ENCODE results near the gene CAPZB.

Gene CAPZB

DNA sequence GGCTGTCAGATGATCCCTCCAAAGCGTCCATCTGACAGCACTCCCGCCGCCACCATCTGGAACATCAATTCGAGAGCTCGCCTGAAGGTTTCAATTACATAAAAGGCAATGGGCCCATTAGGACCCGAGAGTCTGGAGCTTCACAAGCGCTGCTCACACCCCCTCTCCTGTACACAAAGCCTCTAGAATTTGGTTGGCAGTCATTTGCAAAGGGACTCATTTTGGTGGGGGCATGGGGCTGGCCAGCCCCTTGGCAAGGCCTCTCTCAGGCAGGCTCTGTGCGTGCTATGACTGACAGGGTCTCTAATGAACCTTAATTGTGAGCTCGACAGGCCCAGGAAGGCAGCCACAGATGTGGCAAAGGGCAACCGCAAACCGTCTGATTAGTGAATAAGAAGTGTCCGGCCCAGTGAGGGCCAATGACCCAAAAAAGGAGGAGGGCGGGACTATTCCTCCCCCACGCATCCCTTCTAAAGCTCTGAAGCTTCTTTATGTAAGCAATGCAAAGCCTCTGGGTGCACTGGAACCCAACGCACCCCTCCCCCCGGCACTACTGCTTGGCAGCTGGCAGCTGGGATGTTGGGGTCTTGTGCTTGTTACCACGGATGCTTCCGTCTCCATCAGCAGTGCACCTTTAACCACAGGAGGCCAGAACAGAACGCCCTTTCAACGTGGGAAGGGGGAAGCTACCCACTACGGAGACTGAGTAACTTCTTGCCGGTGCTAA is 79.4 kb downstream of the CAPZB start:
- peak; percentile 67 for DNase-seq (ENCODE audit: low spot score)

DNA sequence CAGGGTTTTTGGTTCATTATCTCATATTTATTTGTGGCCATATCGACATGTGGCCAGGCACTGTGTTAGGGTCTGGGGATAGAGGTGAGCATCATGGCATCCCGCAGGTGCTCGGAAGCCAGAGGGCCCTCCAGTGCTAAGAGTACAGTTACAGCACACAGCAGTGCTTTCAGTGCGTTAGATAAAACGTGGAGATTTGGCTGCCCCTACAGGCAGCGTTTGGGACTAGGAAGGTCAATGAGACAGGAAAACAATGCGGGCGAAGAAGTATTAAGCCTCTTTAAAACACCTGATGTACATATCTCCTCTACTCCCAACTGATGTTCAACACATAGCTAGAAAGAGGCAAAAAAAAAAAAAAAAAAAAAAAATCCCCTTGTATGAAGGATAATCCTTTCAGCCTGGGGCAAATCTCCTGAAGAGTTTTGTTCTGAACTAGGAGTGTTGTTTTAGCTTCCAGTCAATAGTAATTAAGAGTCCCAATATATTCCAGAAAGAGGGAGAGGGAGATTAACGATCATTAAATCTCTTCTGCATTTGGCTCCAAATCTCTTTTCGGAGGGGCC is 80.1 kb downstream of the CAPZB start:
- no peak for DNase-seq (ENCODE audit: low spot score)

DNA sequence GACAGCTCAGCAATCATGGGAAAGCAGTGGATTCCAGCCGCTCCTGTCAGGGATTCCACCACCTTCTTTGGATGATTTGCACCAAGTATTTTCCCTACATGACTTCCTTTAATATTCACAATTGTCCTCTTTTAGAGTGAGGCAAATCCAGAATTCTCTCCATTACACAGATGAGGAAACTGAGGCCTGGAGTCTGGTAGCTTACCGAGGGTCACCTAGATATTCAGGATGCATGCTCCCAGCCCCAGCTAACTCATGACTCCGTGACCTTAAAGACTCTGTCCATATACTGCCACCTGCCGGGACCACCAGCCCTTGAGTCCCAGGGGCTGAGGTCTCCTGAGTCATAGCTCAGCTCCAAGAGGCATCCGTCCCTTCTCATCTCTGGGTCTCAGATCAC is 80.6 kb downstream of the CAPZB start:
- DNase-seq (ENCODE audit: low spot score) = no peak

- DNase-seq (ENCODE audit: low spot score) = no peak
Observed at GRCh38 chr1:19403256-19403655, 82.1 kb downstream of the CAPZB start.

- DNase-seq (ENCODE audit: low spot score) = no peak
Observed at GRCh38 chr1:19402031-19402813, 83.1 kb downstream of the CAPZB start.

GRCh38 chr1:19401535-19401889 is 83.8 kb downstream of the CAPZB start:
- no peak for DNase-seq (ENCODE audit: low spot score)

GRCh38 chr1:19400875-19401534 is 84.3 kb downstream of the CAPZB start:
- DNase-seq (ENCODE audit: low spot score) = no peak

DNA sequence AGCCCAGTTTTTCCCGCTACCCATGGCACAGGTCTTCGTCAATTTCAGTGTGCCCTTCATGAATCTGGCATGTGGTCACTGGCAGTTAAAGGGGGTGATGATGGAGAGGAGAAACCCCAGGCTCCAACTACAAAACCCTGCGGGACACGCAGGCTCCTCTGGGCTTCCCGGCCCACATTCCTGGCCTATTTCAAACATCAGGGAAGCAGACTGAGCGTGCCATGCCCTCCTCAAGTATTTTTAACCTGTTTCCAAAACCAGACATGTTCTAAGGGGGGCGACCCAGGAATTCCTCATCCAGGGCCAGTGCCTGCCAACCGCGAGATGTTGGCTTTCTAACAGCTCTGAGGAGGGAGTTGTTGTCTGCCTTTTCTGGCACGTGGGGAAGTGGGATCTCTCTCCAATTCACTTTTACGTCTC is 85.1 kb downstream of the CAPZB start:
- DNase-seq (ENCODE audit: low spot score) = no peak

- DNase-seq (ENCODE audit: low spot score) = no peak
Observed at GRCh38 chr1:19398309-19398760, 87.0 kb downstream of the CAPZB start.

- DNase-seq (ENCODE audit: low spot score) = no peak
Observed at GRCh38 chr1:19397217-19397945, 88.0 kb downstream of the CAPZB start.

DNA sequence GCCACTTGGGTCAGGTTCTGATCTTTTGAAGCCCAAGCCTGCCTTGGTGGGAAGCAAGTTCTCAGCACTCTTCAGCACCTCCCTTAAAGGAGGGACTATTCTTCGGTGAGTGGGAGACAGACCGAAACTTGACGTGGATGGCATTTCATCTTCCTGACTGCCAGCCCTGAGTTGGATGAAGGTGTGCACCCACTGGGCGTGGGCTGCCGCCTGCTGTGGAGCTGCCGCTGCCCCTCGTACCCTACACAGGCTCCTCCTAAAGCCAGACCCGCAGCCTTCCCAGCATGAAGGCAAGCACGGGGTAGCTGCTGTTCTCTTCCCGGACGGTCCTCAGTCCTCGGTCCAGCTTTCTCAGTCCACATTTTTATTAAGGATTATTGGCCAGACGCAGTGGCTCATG is 89.1 kb downstream of the CAPZB start:
- no peak for DNase-seq (ENCODE audit: low spot score)

DNA sequence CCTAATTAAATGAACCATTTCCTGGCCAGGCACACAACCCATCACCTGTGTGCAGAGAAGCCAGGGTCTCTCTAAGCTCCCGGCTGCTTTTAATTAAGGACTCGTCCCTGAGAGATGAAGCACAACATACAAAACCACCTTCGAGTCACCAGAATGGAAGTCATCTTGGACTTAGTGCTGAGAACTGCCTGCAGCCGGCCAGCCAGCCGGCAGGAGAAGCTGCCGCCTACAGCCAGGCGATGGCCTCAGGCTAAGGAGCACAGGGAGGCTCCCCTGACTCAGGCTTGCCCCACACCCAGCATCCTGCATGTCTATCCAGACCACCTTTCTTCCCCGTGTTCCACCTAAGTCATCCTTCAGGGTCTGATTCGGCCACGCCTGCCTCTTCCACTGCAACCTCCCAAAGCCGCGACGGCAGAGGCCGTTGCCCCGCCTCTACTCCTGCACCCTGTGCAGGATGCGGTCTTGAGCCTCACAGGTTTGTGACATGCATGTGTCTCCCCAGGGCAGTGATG is 89.6 kb downstream of the CAPZB start:
- DNase-seq (ENCODE audit: low spot score) = no peak

DNA sequence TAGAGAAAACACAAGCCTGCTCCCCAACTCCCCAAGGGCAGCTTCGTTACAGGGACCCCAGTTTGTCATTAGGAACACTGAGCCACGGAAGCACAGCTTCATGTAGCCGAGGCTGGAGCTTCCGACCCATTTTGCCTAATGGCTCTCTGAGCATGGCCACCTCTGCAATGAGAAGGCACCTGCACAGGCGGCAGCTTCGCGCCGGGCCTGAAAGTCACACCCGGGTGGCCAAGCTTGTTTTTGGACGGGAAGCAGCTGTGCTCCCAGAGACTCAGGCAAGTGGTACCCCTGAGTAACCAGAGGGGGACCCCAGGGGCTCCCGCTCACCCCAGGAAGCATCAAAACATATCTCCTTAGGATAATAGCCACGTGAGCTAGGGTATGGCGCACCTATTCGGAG is 92.3 kb downstream of the CAPZB start:
- DNase-seq (ENCODE audit: low spot score) = no peak

DNA sequence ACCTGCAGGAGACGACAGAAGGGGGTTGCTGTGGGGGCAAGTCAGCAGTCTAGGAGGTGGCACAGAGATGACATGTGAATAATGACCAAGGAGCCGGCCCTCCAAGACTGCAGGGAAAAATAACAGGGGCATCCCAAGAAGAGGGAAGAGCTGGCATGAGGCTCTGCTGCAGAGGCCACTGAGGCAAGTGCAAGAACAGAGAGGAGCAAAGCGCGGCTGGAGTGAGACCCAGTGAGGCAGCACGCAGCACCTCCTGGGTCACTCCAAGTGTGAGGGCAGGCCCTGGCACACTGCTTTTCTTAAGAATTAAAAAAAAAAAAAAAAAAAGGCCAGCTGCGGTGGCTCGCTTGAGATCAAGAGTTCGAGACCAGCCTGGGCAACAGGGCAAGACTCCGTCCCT is 93.1 kb downstream of the CAPZB start:
- no peak for DNase-seq (ENCODE audit: low spot score)

GRCh38 chr1:19391596-19391981 is 93.8 kb downstream of the CAPZB start:
- DNase-seq (ENCODE audit: low spot score) = no peak

- DNase-seq (ENCODE audit: low spot score) = no peak
Observed at GRCh38 chr1:19390901-19391595, 94.3 kb downstream of the CAPZB start.

DNA sequence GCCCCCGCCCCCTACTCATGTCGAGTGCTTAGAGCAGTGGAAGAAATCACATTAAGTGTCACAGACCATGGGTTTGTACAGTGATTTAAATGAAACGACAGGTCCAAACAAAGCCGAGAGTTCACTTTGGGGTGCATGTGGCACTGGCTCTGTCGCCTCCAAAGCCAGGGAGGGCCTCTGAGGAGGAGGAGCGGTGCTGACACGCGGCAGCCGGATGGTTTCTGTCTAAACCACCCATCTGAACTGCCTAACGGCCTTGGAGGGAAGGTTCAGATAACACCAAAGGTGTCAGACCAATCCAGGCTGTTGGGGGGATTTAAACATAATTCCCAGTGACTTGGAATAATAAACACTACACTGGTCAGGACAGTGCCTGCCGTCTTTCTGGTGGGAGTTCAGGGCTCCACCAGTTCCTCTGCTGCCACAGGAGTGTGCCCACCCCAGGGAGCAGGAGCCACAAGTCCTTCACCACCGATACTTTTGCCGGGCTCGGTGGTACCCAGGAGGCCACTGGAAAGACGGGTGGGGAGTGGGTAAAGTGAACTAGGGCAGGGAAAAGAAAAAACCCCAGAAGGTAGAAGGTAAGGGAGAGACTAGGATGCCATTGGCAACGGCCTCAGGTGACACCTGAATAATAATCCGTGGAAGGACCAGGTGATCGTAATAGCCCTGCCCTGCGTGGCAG is 95.0 kb downstream of the CAPZB start:
- DNase-seq (ENCODE audit: low spot score) = no peak

- no peak for DNase-seq (ENCODE audit: low spot score)
Observed at GRCh38 chr1:19388980-19389379, 96.4 kb downstream of the CAPZB start.

GRCh38 chr1:19387045-19387467 is 98.3 kb downstream of the CAPZB start:
- DNase-seq (ENCODE audit: low spot score) = no peak

GRCh38 chr1:19385869-19386591 is 99.3 kb downstream of the CAPZB start:
- no peak for DNase-seq (ENCODE audit: low spot score)
